ENCODE measurements around the gene ARHGAP19. TPM values are rescaled to one million over a fixed set of nuclear protein-coding genes. Genes with fewer than 3 reads are reported as not detected.
"Not testable (repeated sequence)": the region's sequence is repeated elsewhere in the genome, so short reads cannot be mapped to it uniquely, and the experiment has no call there.

The ARHGAP19 gene
- total RNA-seq, 1 experiment from 2014 or later, result 9.8 TPM

- DNase-seq (ENCODE audit: low read depth), result no peak
Observed at GRCh38 chr10:97280783-97281182, 11.7 kb downstream of the ARHGAP19 start.

GRCh38 chr10:97279121-97279815, 13.2 kb downstream of the ARHGAP19 start:
- peak; percentile 41 for DNase-seq (ENCODE audit: low read depth)

GRCh38 chr10:97278491-97278989, 13.9 kb downstream of the ARHGAP19 start:
- peak; percentile 29 for DNase-seq (ENCODE audit: low read depth)

- DNase-seq (ENCODE audit: low read depth), result no peak
Observed at GRCh38 chr10:97277551-97277950, 14.9 kb downstream of the ARHGAP19 start.

GRCh38 chr10:97274828-97275227, 17.6 kb downstream of the ARHGAP19 start:
- DNase-seq (ENCODE audit: low read depth), result no peak

- DNase-seq (ENCODE audit: low read depth), result no peak
Observed at GRCh38 chr10:97273700-97274099, 18.7 kb downstream of the ARHGAP19 start.

GRCh38 chr10:97270523-97271154, 21.8 kb downstream of the ARHGAP19 start:
- DNase-seq (ENCODE audit: low read depth), result no peak

- no peak for DNase-seq (ENCODE audit: low read depth)
Observed at GRCh38 chr10:97267671-97268070, 24.8 kb downstream of the ARHGAP19 start.

- not testable (repeated sequence) for DNase-seq (ENCODE audit: low read depth)
Observed at GRCh38 chr10:97265095-97265494, 27.3 kb downstream of the ARHGAP19 start.

GRCh38 chr10:97263971-97264370, 28.5 kb downstream of the ARHGAP19 start:
- no peak for DNase-seq (ENCODE audit: low read depth)

GRCh38 chr10:97261656-97262055, 30.8 kb downstream of the ARHGAP19 start:
- no peak for DNase-seq (ENCODE audit: low read depth)

- no peak for DNase-seq (ENCODE audit: low read depth)
Observed at GRCh38 chr10:97261183-97261582, 31.3 kb downstream of the ARHGAP19 start.

- no peak for DNase-seq (ENCODE audit: low read depth)
Observed at GRCh38 chr10:97259119-97259518, 33.3 kb downstream of the ARHGAP19 start.

GRCh38 chr10:97256356-97256755, 36.1 kb downstream of the ARHGAP19 start:
- DNase-seq (ENCODE audit: low read depth), result no peak

GRCh38 chr10:97255512-97256293, 36.7 kb downstream of the ARHGAP19 start:
- DNase-seq (ENCODE audit: low read depth), result no peak

- no peak for DNase-seq (ENCODE audit: low read depth)
Observed at GRCh38 chr10:97254694-97255093, 37.7 kb downstream of the ARHGAP19 start.

GRCh38 chr10:97250952-97251351, 41.5 kb downstream of the ARHGAP19 start:
- no peak for DNase-seq (ENCODE audit: low read depth)

GRCh38 chr10:97243836-97244235, 48.6 kb downstream of the ARHGAP19 start:
- DNase-seq (ENCODE audit: low read depth), result no peak

- no peak for DNase-seq (ENCODE audit: low read depth)
Observed at GRCh38 chr10:97238855-97239254, 53.6 kb downstream of the ARHGAP19 start.

GRCh38 chr10:97235353-97235752, 57.1 kb downstream of the ARHGAP19 start:
- no peak for DNase-seq (ENCODE audit: low read depth)

- DNase-seq (ENCODE audit: low read depth), result no peak
Observed at GRCh38 chr10:97234400-97234799, 58.0 kb downstream of the ARHGAP19 start.

- no peak for DNase-seq (ENCODE audit: low read depth)
Observed at GRCh38 chr10:97230146-97230545, 62.3 kb downstream of the ARHGAP19 start.

Data from Daoy (cell line).